ENCODE data around the gene HEMGN. TPM values are rescaled to one million over a fixed set of nuclear protein-coding genes. Genes with fewer than 3 reads are reported as not detected.

Gene HEMGN
- total and polyA plus RNA-seq, 2 experiments from 2014 or later, result not detected

- Mint-ChIP-seq H3K36me3 (ENCODE audit: low read depth) (peaks cover 8% of the 10 kb centered on the region; the same call in 1 of the 3 replicates), H3K4me3 (peak overlapping the region; percentile 69), H3K9me3 (peaks cover 3% of the 10 kb centered on the region; the same call in 1 of the 3 replicates), H3K4me1 (peaks cover 18% of the 10 kb centered on the region), H3K27me3 (ENCODE audit: insufficient read depth, low read depth, poor library complexity) (peaks cover 41% of the 10 kb centered on the region), H3K27ac (no peak overlapping the region)
- Histone ChIP-seq H3K4me3 (peak overlapping the region; percentile 93), H3F3A (replicated peaks; ENCODE audit: low read depth) (no peaks in the 10 kb centered on the region), H3K36me3 (ENCODE audit: insufficient read depth) (no peaks in the 10 kb centered on the region), H3K79me2 (replicated peaks; ENCODE audit: insufficient read depth) (peaks cover 53% of the 10 kb centered on the region), H3K27me3 (ENCODE audit: insufficient read depth) (peaks cover 54% of the 10 kb centered on the region), H3K27ac (ENCODE audit: low read depth) (no peak overlapping the region), H4K20me1 (replicated peaks; ENCODE audit: insufficient read depth) (peaks cover 50% of the 10 kb centered on the region), H3K4me2 (peak overlapping the region; percentile 87), H3K9me2 (ENCODE audit: insufficient read depth) (no peaks in the 10 kb centered on the region), H2AFZ (no peak overlapping the region), H3K4me1 (ENCODE audit: insufficient read depth) (peaks cover 20% of the 10 kb centered on the region; the same call in 1 of the 2 replicates)
- ATAC-seq (no peak), DNase-seq (ENCODE audit: low spot score) (peak; percentile 47)
- TF ChIP-seq EZH2 (IDR thresholded peaks at IDR 0.05; ENCODE audit: low read depth, unreplicated experiment) (peak; percentile 29), POLR2AphosphoS5 (IDR thresholded peaks at IDR 0.05; ENCODE audit: low read depth) (no peak)
These were observed 47.3 kb upstream of the HEMGN start for GRCh38 chr9:97985058-97985861.

- no peak overlapping the region for H3K27ac ChIP-seq (ENCODE audit: low read depth)
- peak overlapping the region; percentile 62; the same call in 2 of the 3 replicates for H3K4me3 Mint-ChIP-seq
- H3K4me1 Mint-ChIP-seq, result peaks cover 15% of the 10 kb centered on the region
- DNase-seq (ENCODE audit: low spot score) (peak; percentile 56), ATAC-seq (no peak)
- H3K27me3 ChIP-seq (ENCODE audit: insufficient read depth), result peaks cover 63% of the 10 kb centered on the region
- peaks cover 46% of the 10 kb centered on the region for H4K20me1 ChIP-seq (replicated peaks; ENCODE audit: insufficient read depth)
- peaks cover 20% of the 10 kb centered on the region; the same call in 1 of the 2 replicates for H3K4me1 ChIP-seq (ENCODE audit: insufficient read depth)
- TF ChIP-seq CTCF (conservative IDR thresholded peaks at IDR 0.05; ENCODE audit: low read depth in 2 of 2) (no peak), STAT1 (IDR thresholded peaks at IDR 0.05; ENCODE audit: unreplicated experiment) (no peak), CREB1 (CRISPR knock-in tag; IDR thresholded peaks at IDR 0.05; ENCODE audit: low read depth) (no peak)
- H3F3A ChIP-seq (replicated peaks; ENCODE audit: low read depth), result no peaks in the 10 kb centered on the region
- peaks cover 44% of the 10 kb centered on the region for H3K79me2 ChIP-seq (replicated peaks; ENCODE audit: insufficient read depth)
- peaks cover 3% of the 10 kb centered on the region; the same call in 1 of the 3 replicates for H3K9me3 Mint-ChIP-seq
- peaks cover 8% of the 10 kb centered on the region; the same call in 1 of the 3 replicates for H3K36me3 Mint-ChIP-seq (ENCODE audit: low read depth)
- peak overlapping the region; percentile 87 for H3K4me2 ChIP-seq
- H3K27ac Mint-ChIP-seq, result no peak overlapping the region
- no peaks in the 10 kb centered on the region for H3K36me3 ChIP-seq (ENCODE audit: insufficient read depth)
- H3K27me3 Mint-ChIP-seq (ENCODE audit: insufficient read depth, low read depth, poor library complexity), result peaks cover 49% of the 10 kb centered on the region
- H3K4me3 ChIP-seq, result peak overlapping the region; percentile 93
- no peaks in the 10 kb centered on the region for H3K9me2 ChIP-seq (ENCODE audit: insufficient read depth)
- no peak overlapping the region for H2AFZ ChIP-seq
These were observed 46.5 kb upstream of the HEMGN start for GRCh38 chr9:97984188-97985057.
